Measurements from ENCODE around the gene RHBDL2.
"Not testable (repeated sequence)": the region's sequence is repeated elsewhere in the genome, so short reads cannot be mapped to it uniquely, and the experiment has no call there.

- TF ChIP-seq, protein P1, sequence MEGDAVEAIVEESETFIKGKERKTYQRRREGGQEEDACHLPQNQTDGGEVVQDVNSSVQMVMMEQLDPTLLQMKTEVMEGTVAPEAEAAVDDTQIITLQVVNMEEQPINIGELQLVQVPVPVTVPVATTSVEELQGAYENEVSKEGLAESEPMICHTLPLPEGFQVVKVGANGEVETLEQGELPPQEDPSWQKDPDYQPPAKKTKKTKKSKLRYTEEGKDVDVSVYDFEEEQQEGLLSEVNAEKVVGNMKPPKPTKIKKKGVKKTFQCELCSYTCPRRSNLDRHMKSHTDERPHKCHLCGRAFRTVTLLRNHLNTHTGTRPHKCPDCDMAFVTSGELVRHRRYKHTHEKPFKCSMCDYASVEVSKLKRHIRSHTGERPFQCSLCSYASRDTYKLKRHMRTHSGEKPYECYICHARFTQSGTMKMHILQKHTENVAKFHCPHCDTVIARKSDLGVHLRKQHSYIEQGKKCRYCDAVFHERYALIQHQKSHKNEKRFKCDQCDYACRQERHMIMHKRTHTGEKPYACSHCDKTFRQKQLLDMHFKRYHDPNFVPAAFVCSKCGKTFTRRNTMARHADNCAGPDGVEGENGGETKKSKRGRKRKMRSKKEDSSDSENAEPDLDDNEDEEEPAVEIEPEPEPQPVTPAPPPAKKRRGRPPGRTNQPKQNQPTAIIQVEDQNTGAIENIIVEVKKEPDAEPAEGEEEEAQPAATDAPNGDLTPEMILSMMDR (conservative IDR thresholded peaks at IDR 0.05; ENCODE audit: low read depth in 2 of 2) = not testable (repeated sequence)
- not testable (repeated sequence) for TF ChIP-seq EZH2phosphoT487 (IDR thresholded peaks at IDR 0.05; ENCODE audit: unreplicated experiment); JUNB (IDR thresholded peaks at IDR 0.05; ENCODE audit: unreplicated experiment); POLR2AphosphoS5 (IDR thresholded peaks at IDR 0.05; ENCODE audit: low read depth)
- TF ChIP-seq, protein P2, sequence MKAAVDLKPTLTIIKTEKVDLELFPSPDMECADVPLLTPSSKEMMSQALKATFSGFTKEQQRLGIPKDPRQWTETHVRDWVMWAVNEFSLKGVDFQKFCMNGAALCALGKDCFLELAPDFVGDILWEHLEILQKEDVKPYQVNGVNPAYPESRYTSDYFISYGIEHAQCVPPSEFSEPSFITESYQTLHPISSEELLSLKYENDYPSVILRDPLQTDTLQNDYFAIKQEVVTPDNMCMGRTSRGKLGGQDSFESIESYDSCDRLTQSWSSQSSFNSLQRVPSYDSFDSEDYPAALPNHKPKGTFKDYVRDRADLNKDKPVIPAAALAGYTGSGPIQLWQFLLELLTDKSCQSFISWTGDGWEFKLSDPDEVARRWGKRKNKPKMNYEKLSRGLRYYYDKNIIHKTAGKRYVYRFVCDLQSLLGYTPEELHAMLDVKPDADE (IDR thresholded peaks at IDR 0.05) = not testable (repeated sequence)
Measured at GRCh38 chr1:38914908-38915307, 26.7 kb downstream of the RHBDL2 start.
